ENCODE results near the gene MAP3K5. TPM values are rescaled to one million over a fixed set of nuclear protein-coding genes. Genes with fewer than 3 reads are reported as not detected.
A peak's percentile ranks its signal among the peaks of the same experiment; 100 is the strongest.

Gene MAP3K5
- total RNA-seq, 2 donors from 2014 or later = 6.6 to 9.7 TPM

GRCh38 chr6:136571496-136571895 is 220.8 kb downstream of the MAP3K5 start:
- no peak for DNase-seq
- ATAC-seq = no peak
- intact Hi-C loops (cut with DNase I) = no loop called here

- ATAC-seq = no peak
- intact Hi-C loops (cut with DNase I) = no loop called here
- no peak for DNase-seq
These were observed 221.2 kb downstream of the MAP3K5 start for GRCh38 chr6:136571065-136571464.

GRCh38 chr6:136568129-136568528 is 224.1 kb downstream of the MAP3K5 start:
- DNase-seq = no peak
- ATAC-seq = peak in 1 of 2 donors; percentile 32
- intact Hi-C loops (cut with DNase I) = no loop called here

GRCh38 chr6:136567688-136568087 is 224.6 kb downstream of the MAP3K5 start:
- no peak for DNase-seq
- ATAC-seq = peak in 1 of 2 donors; percentile 33
- intact Hi-C loops (cut with DNase I) = no loop called here

- ATAC-seq (no peak), DNase-seq (no peak)
- intact Hi-C loops (cut with DNase I) = no loop called here
These were observed 225.4 kb downstream of the MAP3K5 start for GRCh38 chr6:136566851-136567250.

GRCh38 chr6:136566007-136566487 is 226.2 kb downstream of the MAP3K5 start:
- intact Hi-C loops (cut with DNase I) = no loop called here
- no peak for DNase-seq
- peak in 1 of 2 donors; percentile 27 for ATAC-seq

GRCh38 chr6:136564180-136564579 is 228.1 kb downstream of the MAP3K5 start:
- intact Hi-C loops (cut with DNase I) = no loop called here
- no peak for ATAC-seq
- no peak for DNase-seq

- intact Hi-C loops (cut with DNase I) = no loop called here
- DNase-seq (no peak), ATAC-seq (peak in 1 of 2 donors; percentile 22)
These were observed 228.7 kb downstream of the MAP3K5 start for GRCh38 chr6:136563386-136564152.

- DNase-seq = no peak
- intact Hi-C loops (cut with DNase I) = no loop called here
- no peak for ATAC-seq
These were observed 230.1 kb downstream of the MAP3K5 start for GRCh38 chr6:136562211-136562610.

GRCh38 chr6:136553166-136553787 is 239.0 kb downstream of the MAP3K5 start:
- DNase-seq = no peak
- no peak for ATAC-seq
- intact Hi-C loops (cut with DNase I) = no loop called here

GRCh38 chr6:136552054-136552453 is 240.2 kb downstream of the MAP3K5 start:
- ATAC-seq (no peak), DNase-seq (no peak)

GRCh38 chr6:136551103-136551502 is 241.2 kb downstream of the MAP3K5 start:
- ATAC-seq (no peak), DNase-seq (no peak)
- intact Hi-C loops (cut with DNase I) = no loop called here

More at GRCh38 chr6:136552054-136552453, 240.2 kb downstream of the MAP3K5 start:
- intact Hi-C loops (cut with DNase I) = no loop called here

- DNase-seq (peak; percentile 64), ATAC-seq (peak; percentile 87 to 95)
- intact Hi-C loops (cut with DNase I) = no loop called here
These were observed 241.8 kb downstream of the MAP3K5 start, which contains the start of gene MAP7 for GRCh38 chr6:136550330-136551071. Gene MAP7, minus strand, starts transcription at chr6:136550422. Its CDS starts 14 bp downstream, at chr6:136550408.

- ATAC-seq (peak; percentile 86 to 90), DNase-seq (no peak)
- intact Hi-C loops (cut with DNase I) = no loop called here
These were observed 242.3 kb downstream of the MAP3K5 start for GRCh38 chr6:136550045-136550329.

- DNase-seq (no peak), ATAC-seq (peak; percentile 13 to 14)
- intact Hi-C loops (cut with DNase I) = no loop called here
These were observed 242.8 kb downstream of the MAP3K5 start for GRCh38 chr6:136549300-136550044.

- DNase-seq = no peak
- intact Hi-C loops (cut with DNase I) = no loop called here
- ATAC-seq = no peak
These were observed 243.5 kb downstream of the MAP3K5 start for GRCh38 chr6:136548582-136549299.

GRCh38 chr6:136547871-136548270 is 244.4 kb downstream of the MAP3K5 start:
- intact Hi-C loops (cut with DNase I) = no loop called here
- ATAC-seq = no peak

GRCh38 chr6:136547336-136547735 is 244.9 kb downstream of the MAP3K5 start:
- DNase-seq = no peak
- ATAC-seq = no peak
- intact Hi-C loops (cut with DNase I) = no loop called here

More at GRCh38 chr6:136547871-136548270, 244.4 kb downstream of the MAP3K5 start:
- no peak for DNase-seq

- DNase-seq (no peak), ATAC-seq (no peak)
- intact Hi-C loops (cut with DNase I) = no loop called here
These were observed 245.9 kb downstream of the MAP3K5 start for GRCh38 chr6:136546331-136546730.

Measured in left cardiac atrium (tissue), 4 donors.